Skeletal muscle tissue (tissue), 4 donors: ENCODE measurements around the gene PKD2L1. TPM values are rescaled to one million over a fixed set of nuclear protein-coding genes. Genes with fewer than 3 reads are reported as not detected.
A peak's percentile ranks its signal among the peaks of the same experiment; 100 is the strongest.

Experiments
- H3K27ac ChIP-seq: one replicate; pipeline ENCODE4 v1.7.0; 2013; ENCODE audit warnings: mild to moderate bottlenecking, low read depth, low read length, inconsistent platforms
- H3K27me3 ChIP-seq, 3 donors: one replicate each; pipeline ENCODE4 v1.7.0; 2013; ENCODE audit warnings: low read length in 3 of 3; ENCODE audit not compliant: control insufficient read depth in 3 of 3, insufficient read depth in 3 of 3
- H3K36me3 ChIP-seq, 3 donors: one replicate each; pipeline ENCODE4 v1.7.0; 2013; ENCODE audit warnings: low read length in 3 of 3; ENCODE audit not compliant: control insufficient read depth in 3 of 3, insufficient read depth in 3 of 3
- H3K4me1 ChIP-seq, 3 donors: one replicate each; pipeline ENCODE4 v1.7.0; 2013; ENCODE audit warnings: low read length in 3 of 3, mild to moderate bottlenecking in 3 of 3; ENCODE audit not compliant: control insufficient read depth in 3 of 3, insufficient read depth in 3 of 3
- H3K4me3 ChIP-seq, 3 donors: one replicate each; pipeline ENCODE4 v1.7.0; 2013; ENCODE audit warnings: low read length in 3 of 3
- H3K9ac ChIP-seq, 3 donors: one replicate each; pipeline ENCODE4 v1.7.0; 2013; ENCODE audit warnings: low read length in 3 of 3, mild to moderate bottlenecking in 3 of 3, moderate library complexity in 2 of 3, low read depth in 1 of 3
- H3K9me3 ChIP-seq, 3 donors: one replicate each; pipeline ENCODE4 v1.7.0; 2013; ENCODE audit warnings: low read length in 3 of 3; ENCODE audit not compliant: control insufficient read depth in 3 of 3
- total RNA-seq: library from RNA; depleted of rRNA; stranded (reverse); fragments of >200 nt; gene quantifications from one replicate; pipeline ENCODE4 v1.2.3, GENCODE V29; 2014
- donor health status: Osteomylitis.

PKD2L1 gene
- total RNA-seq, 1 donor from 2014 or later = not detected

DNA sequence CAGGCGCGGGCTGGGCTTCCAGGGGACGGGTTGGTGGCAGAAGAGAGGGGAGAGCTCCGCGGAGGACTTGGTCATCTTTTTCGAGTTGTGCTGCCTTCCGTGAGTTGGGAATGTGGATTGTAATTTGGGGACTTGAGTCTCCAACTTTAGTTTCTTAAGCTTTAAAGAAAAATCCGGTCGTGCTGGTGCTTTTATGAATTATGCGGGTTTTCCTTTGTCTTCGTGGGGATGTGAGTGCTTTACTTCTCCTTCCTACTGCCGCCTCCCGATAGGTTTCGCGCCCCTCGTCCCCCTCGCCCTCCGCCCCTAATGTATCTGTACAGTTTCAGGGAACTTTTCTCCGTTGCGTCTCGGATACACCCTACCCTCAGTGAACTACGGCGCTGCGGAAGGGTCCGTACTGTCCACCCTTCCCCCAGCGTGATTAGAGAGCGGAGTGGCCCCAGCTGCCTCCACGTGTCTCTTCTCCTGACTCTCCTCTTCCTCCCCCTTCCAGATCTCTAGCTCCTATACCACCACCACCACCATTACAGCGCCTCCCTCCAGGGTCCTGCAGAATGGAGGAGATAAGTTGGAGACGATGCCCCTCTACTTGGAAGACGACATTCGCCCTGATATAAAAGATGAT, 17.7 kb upstream of the PKD2L1 start:
- Histone ChIP-seq H3K4me3 (peak overlapping the region; percentile 69 to 77 (median 71)), H3K27ac (no peak overlapping the region), H3K9me3 (no peaks in the 10 kb centered on the region), H3K4me1 (peaks cover 24 to 28% (median 27%) of the 10 kb centered on the region in 3 donors), H3K9ac (peak overlapping the region; percentile 51 to 70 (median 69)), H3K27me3 (peaks cover 0 to 42% (median 35%) of the 10 kb centered on the region in 3 donors), H3K36me3 (peaks cover 0 to 5% (median 0%) of the 10 kb centered on the region in 3 donors)

DNA sequence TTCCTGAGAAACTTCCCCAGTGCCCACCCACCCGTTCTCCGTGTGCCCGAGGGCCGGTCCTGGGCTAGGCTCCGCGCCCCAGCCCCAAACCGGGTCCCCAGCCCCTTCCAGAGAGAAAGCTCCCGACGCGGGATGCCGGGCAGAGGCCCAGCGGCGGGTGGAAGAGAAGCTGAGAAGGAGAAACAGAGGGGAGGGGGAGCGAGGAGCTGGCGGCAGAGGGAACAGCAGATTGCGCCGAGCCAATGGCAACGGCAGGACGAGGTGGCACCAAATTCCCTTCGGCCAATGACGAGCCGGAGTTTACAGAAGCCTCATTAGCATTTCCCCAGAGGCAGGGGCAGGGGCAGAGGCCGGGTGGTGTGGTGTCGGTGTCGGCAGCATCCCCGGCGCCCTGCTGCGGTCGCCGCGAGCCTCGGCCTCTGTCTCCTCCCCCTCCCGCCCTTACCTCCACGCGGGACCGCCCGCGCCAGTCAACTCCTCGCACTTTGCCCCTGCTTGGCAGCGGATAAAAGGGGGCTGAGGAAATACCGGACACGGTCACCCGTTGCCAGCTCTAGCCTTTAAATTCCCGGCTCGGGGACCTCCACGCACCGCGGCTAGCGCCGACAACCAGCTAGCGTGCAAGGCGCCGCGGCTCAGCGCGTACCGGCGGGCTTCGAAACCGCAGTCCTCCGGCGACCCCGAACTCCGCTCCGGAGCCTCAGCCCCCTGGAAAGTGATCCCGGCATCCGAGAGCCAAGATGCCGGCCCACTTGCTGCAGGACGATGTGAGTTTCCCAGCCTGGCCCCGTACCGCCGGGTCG, 16.9 kb upstream of the PKD2L1 start, which contains the start of gene SCD:
TSS of gene SCD (plus strand) at position 469 of the 803 bp plus-strand sequence. CDS start at position 741, 272 bp downstream.
- Histone ChIP-seq H3K9me3 (no peaks in the 10 kb centered on the region), H3K4me1 (peaks cover 31 to 34% (median 32%) of the 10 kb centered on the region in 3 donors), H3K36me3 (peaks cover 0 to 1% (median 0%) of the 10 kb centered on the region in 3 donors), H3K27me3 (peaks cover 0 to 42% (median 35%) of the 10 kb centered on the region in 3 donors), H3K4me3 (peak within 1 kb of the TSS; percentile 69 to 77 (median 71)), H3K9ac (peak within 1 kb of the TSS; percentile 69 to 70 (median 70)), H3K27ac (no peak within 1 kb of the TSS)

DNA sequence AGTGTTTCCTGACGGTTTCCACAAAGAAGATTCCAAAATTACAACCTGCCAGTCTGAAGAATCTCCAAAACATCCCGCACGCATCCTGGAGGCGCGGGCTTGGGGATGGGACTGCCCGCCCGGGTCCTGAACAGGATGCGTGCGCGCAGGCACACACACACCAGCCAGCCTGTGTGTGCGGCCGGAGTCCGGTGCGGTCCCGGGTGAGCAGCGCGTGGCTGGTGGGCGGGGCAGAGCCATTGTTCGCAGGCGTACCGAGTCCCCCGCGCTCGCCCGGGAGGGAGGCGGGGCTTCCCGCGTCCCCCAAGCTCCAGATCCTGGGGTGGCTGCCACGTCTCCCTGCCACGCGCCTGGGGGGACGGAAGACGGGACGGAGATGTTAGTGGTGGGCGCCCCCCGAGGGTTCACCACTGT, 16.3 kb upstream of the PKD2L1 start:
- Histone ChIP-seq H3K4me3 (peak overlapping the region; percentile 69 to 77 (median 71)), H3K27me3 (peaks cover 0 to 42% (median 35%) of the 10 kb centered on the region in 3 donors), H3K9ac (peak overlapping the region in 1 of 3 donors; percentile 38), H3K36me3 (peaks cover 0 to 1% (median 0%) of the 10 kb centered on the region in 3 donors), H3K9me3 (no peaks in the 10 kb centered on the region), H3K27ac (no peak overlapping the region), H3K4me1 (peaks cover 36 to 40% (median 38%) of the 10 kb centered on the region in 3 donors)

DNA sequence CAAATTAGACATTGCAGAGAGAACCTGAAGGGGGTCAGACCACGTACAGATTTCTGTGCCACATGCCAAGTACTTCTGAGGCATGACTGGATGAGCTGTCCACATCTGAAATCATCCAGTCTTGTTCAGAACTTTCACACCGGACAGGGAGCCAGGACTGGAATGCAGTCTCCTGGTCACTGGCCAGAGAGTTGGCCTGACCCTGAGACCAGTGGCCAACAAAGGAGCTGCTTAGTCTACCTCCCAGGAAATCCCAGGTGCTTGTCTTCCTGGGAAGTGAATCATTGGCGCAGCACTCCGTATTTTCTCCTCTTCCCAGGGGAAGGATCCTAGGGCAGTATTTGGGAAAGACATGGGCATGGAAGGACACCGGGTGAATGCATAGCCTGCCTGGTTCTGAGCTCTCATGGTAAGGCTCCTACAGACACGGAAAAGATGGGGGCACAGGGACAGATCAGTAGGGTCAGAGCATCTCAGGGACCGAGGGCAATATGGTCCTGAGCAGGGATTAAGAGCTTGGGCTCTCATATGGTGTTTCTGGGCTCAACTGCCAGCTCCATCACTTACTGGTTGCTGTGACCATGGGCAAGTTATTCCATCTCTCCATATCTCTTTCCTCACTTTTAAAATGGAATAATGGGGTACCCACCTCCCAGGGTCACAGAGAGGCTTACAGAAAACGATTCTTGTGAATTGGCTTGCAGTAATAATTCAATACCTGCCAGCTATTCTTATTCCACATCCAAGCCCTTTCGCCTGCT, 15.7 kb upstream of the PKD2L1 start:
- Histone ChIP-seq H3K27ac (no peak overlapping the region), H3K27me3 (peaks cover 0 to 38% (median 35%) of the 10 kb centered on the region in 3 donors)

DNA sequence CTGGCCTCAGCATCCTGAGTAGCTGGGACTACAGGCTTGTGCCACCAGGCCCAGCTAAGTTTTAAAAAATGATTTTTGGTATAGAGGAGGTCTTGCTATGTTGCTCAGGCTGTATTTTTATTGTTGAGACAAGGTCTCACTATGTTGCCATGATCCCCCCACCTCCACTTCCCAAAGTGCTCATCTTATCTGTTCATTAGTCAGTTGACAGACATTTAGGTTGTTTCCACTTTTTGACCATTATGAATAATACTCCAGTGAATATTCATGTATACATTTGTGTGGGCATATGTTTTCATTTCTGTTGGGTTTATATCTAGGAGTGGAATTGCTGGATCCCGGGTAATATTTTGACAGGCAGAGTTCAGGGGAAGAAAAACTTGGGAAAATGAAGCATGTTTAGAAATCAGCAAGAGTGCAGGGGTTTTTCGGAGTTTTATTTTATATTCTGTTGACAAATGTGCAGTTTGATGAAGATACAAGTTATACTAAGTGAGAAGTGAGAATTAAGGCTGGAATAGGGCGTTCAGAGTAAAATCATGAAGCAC, 14.3 kb upstream of the PKD2L1 start:
- Histone ChIP-seq H3K9ac (no peak overlapping the region), H3K4me3 (no peak overlapping the region), H3K4me1 (peaks cover 51 to 56% (median 55%) of the 10 kb centered on the region in 3 donors), H3K27me3 (peaks cover 0 to 30% (median 25%) of the 10 kb centered on the region in 3 donors), H3K27ac (no peak overlapping the region), H3K36me3 (peaks cover 0 to 1% (median 0%) of the 10 kb centered on the region in 3 donors), H3K9me3 (no peaks in the 10 kb centered on the region)

More for the DNA sequence above, 15.7 kb upstream of the PKD2L1 start:
- peak overlapping the region; percentile 69 to 77 (median 71) for H3K4me3 ChIP-seq
- H3K9me3 ChIP-seq = no peaks in the 10 kb centered on the region
- peaks cover 42 to 46% (median 44%) of the 10 kb centered on the region in 3 donors for H3K4me1 ChIP-seq
- peaks cover 0 to 1% (median 0%) of the 10 kb centered on the region in 3 donors for H3K36me3 ChIP-seq
- H3K9ac ChIP-seq = peak overlapping the region in 2 of 3 donors; percentile 33 to 38

DNA sequence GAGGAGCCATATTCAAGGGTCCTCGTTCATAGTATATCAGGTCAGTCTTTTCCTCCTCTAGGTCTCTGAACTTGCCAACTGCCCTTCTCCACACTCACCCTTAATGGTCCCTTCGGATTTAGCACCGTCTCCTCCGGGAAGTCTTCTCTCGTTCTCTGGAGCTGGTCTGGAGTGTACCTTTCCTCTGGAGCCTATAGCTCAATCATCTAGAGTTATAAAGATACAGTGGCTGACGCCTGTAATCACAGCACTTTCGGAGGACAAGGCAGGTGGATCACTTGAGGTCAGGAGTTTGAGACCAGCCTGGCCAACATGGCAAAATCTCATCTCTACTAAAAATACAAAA, 12.6 kb upstream of the PKD2L1 start:
- H3K27ac ChIP-seq = peak overlapping the region; percentile 77
- H3K9me3 ChIP-seq = no peaks in the 10 kb centered on the region
- H3K36me3 ChIP-seq = no peaks in the 10 kb centered on the region
- H3K4me1 ChIP-seq = peaks cover 46 to 56% (median 47%) of the 10 kb centered on the region in 3 donors
- H3K4me3 ChIP-seq = no peak overlapping the region
- H3K9ac ChIP-seq = no peak overlapping the region
- H3K27me3 ChIP-seq = peaks cover 0 to 13% (median 8%) of the 10 kb centered on the region in 3 donors

DNA sequence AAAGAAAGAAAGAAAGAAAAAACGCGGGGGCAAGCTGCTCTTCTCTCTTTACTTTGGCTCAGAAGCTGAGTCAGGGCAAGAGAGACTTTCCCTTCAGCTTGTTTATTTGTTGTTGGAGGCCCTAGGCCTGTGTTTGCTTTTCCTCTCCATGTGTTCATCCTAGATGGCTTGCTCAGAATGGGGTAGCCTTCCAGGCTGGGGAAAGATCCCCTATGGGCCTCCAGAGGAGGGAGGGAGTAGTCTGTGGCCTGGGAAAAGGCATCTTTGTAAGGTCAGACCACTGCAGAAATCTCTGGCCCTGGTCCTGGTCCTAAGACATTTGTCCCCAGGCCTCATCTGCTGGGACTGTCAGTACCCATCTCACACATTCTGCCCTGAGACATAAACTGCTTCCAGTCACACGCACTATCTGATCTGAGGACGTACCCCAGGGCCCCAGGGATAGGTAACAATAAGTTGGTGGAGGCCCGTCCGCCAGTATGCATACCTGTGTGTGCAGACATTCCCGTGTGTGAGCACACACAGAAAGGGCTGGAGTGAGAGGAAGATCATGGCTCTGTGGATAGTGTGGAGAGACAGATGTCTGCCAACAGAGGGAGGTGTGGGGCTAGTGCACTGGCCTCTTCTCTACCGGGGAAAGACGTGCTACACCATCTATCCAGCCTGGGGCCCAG, 12.1 kb upstream of the PKD2L1 start:
- H3K4me3 ChIP-seq = no peak overlapping the region
- peak overlapping the region; percentile 77 for H3K27ac ChIP-seq
- no peaks in the 10 kb centered on the region for H3K36me3 ChIP-seq
- H3K27me3 ChIP-seq = peaks cover 0 to 8% (median 3%) of the 10 kb centered on the region in 3 donors
- H3K9ac ChIP-seq = peak overlapping the region in 1 of 3 donors; percentile 43
- peaks cover 43 to 51% (median 46%) of the 10 kb centered on the region in 3 donors for H3K4me1 ChIP-seq
- H3K9me3 ChIP-seq = no peaks in the 10 kb centered on the region

DNA sequence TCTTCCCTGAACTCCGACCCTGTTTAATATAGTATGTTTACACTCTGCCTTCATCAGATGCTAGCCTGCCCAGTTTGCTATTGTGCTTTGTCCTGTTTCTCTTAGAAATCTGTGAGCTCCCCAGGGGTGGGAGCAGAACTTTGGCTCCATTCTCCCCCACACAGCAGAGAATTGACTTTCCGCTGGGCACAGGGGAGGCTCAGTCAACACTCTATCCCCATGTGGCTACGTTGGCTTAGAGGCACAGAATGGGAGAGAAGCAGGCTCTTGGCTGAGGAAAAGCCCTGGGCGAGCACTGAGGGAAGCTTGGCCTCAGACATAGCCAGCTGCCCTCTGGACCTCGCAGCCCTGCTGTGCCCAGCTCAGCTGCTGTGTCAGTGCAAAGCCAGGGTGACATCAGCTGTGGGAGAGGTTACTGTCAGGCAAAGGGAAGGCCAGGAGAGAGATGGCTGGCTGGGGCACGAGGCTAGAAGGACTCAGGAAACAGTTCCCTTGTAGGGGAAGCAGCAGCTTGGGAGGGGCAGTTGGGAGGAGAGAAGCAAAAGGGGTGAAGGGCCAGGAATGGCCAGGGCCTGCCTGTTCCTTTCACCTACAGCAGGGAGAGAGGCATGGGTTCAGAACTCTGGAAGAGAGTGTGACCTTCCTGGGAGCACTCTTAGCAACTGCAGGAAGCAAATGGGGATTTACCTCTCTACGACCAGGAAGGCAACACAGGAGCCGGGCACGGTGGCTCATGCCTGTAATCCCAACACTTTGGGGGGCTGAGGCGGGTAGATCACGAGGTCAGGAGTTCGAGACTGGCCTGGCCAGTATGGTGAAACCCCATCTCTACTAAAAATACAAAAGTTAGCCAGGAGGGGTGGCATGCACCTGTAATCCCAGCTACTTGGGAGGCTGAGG, 11.2 kb upstream of the PKD2L1 start:
- Histone ChIP-seq H3K9me3 (no peaks in the 10 kb centered on the region), H3K4me1 (peaks cover 36 to 45% (median 43%) of the 10 kb centered on the region in 3 donors), H3K9ac (peak overlapping the region; percentile 57 to 68 (median 63)), H3K36me3 (no peaks in the 10 kb centered on the region), H3K27ac (peak overlapping the region; percentile 77), H3K4me3 (peak overlapping the region in 1 of 3 donors; percentile 11), H3K27me3 (peaks cover 0 to 3% (median 3%) of the 10 kb centered on the region in 3 donors)
